GM10266 (cell line): ENCODE data around the gene VWC2.

ENCODE experiments used
- DNase-seq: peaks from one replicate; pipeline ENCODE4 v3.0.0; 2012; ENCODE audit errors: extremely low spot score
- CTCF ChIP-seq: IDR thresholded peaks from 2 replicates; pipeline ENCODE4 v1.5.1; 2012; ENCODE audit warnings: mild to moderate bottlenecking, low read depth; ENCODE audit not compliant: control insufficient read depth, insufficient read depth; ENCODE audit errors: missing control alignments

Gene VWC2

GRCh38 chr7:49892481-49892880 lies 119.0 kb downstream of the VWC2 start:
- DNase-seq = no peak
- no peak for TF ChIP-seq CTCF

- DNase-seq = no peak
- no peak for TF ChIP-seq CTCF
Observed at GRCh38 chr7:49893131-49893530, 119.7 kb downstream of the VWC2 start.

GRCh38 chr7:49894543-49894942 lies 121.1 kb downstream of the VWC2 start:
- no peak for DNase-seq
- no peak for TF ChIP-seq CTCF

GRCh38 chr7:49911909-49912308 lies 138.5 kb downstream of the VWC2 start:
- no peak for DNase-seq
- TF ChIP-seq CTCF = no peak

GRCh38 chr7:49926720-49927119 lies 153.3 kb downstream of the VWC2 start:
- TF ChIP-seq CTCF = no peak
- no peak for DNase-seq

GRCh38 chr7:49927631-49928030 lies 154.2 kb downstream of the VWC2 start:
- no peak for TF ChIP-seq CTCF
- DNase-seq = no peak

- no peak for TF ChIP-seq CTCF
- no peak for DNase-seq
Observed at GRCh38 chr7:49928787-49929186, 155.3 kb downstream of the VWC2 start.
